A673 (cell line): ENCODE measurements around the gene ZDHHC21.

Experiments
- CTCF ChIP-seq: fragments of 300-800, 200-600 bp; sonication (generic); conservative IDR thresholded peaks from 2 replicates; pipeline ENCODE4 v1.5.1; 2017; ENCODE audit warnings: low read depth, mild to moderate bottlenecking, antibody characterized with exemption, low read length, moderate library complexity, mixed read lengths
- EZH2 ChIP-seq: fragments of 200-600 bp; sonication (generic); IDR thresholded peaks from 2 replicates; pipeline ENCODE4 v1.6.1; 2017; ENCODE audit warnings: borderline replicate concordance, low read depth, mild to moderate bottlenecking, mixed read lengths, antibody characterized with exemption, low read length; ENCODE audit not compliant: poor library complexity, severe bottlenecking

DNA sequence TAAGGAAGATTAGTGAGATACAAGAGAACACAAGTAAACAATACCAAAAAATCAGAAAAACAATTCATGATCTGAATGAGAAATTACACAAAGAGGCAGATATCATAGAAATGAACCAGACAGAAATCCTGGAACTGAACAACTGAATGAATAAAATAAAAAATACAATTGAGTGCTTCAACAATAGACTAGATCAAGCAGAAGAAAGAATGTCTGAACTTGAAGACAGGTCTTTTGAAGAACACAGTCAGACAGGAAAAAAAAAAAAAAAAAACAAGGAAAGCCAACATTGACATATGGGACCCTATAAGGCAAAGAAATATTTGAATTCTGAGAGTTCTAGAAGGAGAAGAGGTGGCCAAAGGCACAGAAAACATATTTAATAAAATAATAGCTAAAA, 115.2 kb downstream of the ZDHHC21 start:
- TF ChIP-seq CTCF: no peak
- TF ChIP-seq EZH2: no peak
